ENCODE data around the gene CAND2.

Gene CAND2

DNA sequence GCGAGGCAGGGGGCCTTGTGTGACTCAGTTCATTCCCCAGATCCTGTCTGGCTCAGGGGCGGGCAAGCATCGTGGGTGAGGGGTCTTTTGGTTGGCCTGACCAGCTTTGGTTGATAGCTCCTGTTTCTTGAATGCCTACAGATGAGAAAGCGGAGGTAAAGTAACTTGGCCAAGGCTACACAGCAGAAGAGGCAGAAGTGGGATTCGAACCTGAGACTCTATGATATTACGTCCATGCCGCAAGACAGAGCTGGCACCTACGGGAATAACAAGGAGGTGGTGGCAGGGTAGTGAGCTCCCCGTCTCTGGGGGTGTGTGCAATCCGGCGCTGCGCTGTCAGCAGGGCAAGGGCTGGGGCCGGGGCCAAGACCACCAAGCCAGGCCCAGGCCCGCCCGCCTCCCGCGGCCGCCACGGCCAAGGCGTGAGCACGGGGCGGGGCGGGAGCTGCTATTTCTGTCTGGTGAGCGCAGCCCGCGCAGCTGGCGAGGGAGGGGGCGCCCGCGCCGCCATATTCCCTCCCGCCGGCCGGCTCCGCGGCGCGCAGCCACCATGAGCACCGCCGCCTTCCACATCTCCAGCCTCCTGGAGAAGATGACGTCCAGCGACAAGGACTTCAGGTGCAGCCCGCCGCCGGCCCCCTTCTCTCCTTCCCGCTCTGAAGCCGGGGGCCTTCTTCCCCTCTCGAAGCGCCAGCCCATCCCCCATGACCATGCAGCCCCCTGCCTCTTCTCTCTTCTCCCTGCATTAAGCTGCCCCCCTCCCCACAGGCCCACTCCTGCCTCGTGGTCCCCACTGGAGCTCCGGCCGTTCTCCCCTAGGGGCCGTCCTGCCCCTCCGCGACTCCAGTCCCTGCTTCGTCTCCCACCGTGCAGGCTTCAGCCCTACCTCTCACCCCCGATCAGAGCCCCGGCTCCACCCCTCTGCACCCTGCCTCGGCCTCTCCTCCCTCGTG, at the start of gene CAND2:
TSS of gene CAND2 (plus strand) at position 510 of the 953 bp plus-strand sequence. CDS start at position 551, 41 bp downstream.
- DNase-seq (ENCODE audit: low spot score), result peak; percentile 75

DNA sequence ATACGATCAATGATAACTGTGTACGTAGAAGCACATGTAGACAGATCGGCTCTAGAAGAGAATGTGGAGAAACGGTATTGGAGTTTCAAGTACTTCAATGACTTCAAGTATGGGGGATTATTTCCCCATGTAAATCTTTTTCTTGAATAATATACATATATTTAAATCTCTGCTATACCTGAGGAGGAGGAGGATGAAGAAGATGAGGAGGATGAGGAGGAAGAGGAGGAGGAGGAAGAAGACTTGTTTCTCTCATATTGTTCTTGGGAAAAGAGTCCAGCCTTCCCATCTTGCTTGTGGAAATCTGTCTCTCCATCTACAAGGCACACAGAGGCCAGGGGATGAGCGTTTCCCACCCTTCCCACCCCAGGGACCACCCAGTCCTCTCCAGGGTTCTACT, 48.0 kb upstream of the CAND2 start:
- no peak for DNase-seq (ENCODE audit: low spot score)

GRCh38 chr3:12750223-12750622, 46.3 kb upstream of the CAND2 start:
- peak; percentile 71 for DNase-seq (ENCODE audit: low spot score)

DNA sequence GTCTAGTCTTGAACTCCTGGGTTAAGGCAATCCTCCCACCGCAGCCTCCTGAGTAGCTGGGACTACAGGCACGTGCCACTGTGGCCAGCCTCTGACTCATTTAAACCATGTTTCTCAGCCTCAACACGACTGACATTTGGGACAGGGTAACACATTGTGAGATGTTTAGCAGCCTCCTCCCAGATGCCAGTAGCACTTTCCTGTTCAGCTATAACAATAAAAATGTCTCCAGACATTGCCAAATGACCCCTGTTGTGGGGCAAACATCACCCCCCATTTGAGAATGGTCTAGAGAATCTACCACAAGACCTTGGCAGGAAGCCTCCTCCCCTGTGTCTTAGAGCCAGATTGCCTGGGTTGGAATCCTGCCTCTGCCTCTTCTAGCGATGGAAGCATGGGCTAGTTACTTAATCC, 45.8 kb upstream of the CAND2 start:
- peak; percentile 52 for DNase-seq (ENCODE audit: low spot score)

GRCh38 chr3:12751571-12751970, 44.9 kb upstream of the CAND2 start:
- DNase-seq (ENCODE audit: low spot score), result no peak

GRCh38 chr3:12752102-12752501, 44.4 kb upstream of the CAND2 start:
- no peak for DNase-seq (ENCODE audit: low spot score)

DNA sequence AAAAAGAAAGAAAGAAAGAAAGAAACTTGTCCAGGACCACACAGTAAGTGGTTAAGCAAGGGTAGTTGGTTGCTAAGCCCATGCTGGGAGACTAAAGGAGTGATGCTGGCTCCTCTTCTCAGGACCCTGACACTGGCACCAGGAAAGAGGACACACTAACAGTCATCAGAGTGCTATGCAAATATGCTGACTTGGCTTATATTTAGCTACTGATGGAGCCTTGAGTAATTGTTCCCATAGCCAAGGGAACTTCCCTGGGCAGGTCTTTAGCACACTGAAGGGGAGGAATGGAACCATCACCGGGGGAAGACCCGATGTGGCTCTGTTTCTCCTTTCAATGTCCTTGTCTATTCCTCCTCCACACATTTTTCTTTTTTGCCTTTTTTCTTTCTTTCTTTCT, 43.7 kb upstream of the CAND2 start:
- no peak for DNase-seq (ENCODE audit: low spot score)

GRCh38 chr3:12753275-12754028, 43.0 kb upstream of the CAND2 start:
- no peak for DNase-seq (ENCODE audit: low spot score)

DNA sequence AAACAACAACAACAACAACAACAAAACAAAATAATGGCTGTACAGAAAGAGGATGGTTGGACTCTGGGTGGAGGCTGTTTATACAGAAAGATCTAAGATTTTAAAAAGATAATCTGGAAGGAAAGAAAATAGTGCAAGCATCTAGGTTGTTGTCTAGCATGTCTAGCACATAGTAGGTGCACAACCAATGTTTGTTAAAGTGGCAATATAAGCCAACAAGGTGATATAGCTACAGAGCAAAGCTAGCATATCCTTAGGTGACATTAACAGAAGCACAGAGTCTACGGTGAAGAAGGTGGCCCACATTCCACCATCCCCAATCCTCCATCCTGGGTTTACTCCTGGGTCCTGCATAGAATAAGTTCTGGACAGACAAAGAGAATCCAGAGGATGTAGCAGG, 42.2 kb upstream of the CAND2 start:
- DNase-seq (ENCODE audit: low spot score), result no peak

DNA sequence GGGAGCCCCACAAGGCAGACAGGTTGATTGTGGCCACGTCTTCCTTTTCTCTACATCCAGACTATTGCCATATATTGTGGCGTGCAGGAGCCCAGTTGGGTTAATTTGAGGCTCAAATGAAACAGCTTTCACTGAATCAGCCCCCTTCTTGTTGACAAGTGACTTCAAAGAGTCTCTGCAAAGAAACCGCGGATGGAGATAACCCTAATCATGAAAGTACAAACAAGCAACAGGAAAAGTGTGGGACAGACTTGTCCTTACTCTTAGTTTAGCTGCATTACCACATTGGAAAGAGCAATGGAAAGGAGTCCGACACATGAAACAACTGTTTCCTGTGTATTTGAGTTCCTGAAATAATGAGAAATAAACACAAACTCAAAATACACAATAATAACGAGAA, 40.7 kb upstream of the CAND2 start:
- no peak for DNase-seq (ENCODE audit: low spot score)

DNA sequence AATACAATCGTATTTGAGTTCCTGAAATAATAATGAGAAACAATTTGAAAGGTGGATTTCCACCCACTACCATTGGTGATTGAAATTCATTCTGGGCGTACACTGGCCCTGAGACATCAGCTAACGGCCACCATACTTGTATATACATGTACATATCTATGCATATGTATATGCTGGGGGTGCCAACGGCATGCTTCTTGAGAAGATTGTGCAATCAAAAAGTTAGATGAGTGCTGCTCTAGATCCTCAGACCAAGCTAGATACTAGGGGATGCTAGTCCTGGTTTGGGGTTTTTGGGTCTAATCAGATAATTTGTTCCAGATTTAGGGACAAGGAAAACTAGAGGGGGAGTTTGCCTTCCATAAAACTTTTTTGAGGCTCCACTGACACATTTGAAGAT, 40.3 kb upstream of the CAND2 start:
- no peak for DNase-seq (ENCODE audit: low spot score)

GRCh38 chr3:12756635-12757034, 39.8 kb upstream of the CAND2 start:
- DNase-seq (ENCODE audit: low spot score), result no peak

DNA sequence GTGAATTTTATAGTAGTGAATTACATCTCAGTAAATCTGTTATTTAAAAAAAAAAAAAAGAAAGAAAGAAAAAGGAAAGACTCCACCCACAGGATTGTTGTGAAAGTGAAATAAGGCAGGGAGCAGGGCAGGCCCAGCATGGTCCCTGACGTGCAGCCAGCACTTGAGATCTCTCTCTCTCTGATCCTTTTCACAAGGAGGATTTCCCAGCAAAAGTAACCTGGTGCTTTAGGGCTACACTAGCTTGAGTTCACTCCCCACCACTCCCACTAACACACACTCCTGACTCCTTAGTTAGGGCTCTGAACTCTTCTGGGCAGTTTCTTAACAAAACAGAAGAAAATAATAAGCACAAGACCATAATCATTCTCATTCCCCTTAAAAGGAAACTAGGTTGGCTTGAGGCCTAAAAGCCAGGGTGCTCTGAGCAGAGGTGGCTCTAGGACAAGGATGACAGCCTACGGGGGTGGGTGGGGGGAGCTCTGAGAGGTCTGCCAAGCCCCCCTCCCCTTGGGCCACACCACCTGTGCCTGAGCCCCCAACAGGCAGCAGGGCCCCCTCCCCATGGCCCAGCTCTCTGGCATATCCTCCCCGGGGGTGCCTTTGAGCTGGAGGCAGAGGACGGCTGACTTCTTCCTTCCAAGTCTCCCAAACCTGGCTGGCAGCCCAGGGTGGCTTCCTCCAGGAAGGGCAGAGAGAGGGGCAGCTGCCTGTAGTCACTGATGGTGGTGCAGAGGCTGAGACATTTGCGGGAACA, 38.3 kb upstream of the CAND2 start:
- peak; percentile 73 for DNase-seq (ENCODE audit: low spot score)

DNA sequence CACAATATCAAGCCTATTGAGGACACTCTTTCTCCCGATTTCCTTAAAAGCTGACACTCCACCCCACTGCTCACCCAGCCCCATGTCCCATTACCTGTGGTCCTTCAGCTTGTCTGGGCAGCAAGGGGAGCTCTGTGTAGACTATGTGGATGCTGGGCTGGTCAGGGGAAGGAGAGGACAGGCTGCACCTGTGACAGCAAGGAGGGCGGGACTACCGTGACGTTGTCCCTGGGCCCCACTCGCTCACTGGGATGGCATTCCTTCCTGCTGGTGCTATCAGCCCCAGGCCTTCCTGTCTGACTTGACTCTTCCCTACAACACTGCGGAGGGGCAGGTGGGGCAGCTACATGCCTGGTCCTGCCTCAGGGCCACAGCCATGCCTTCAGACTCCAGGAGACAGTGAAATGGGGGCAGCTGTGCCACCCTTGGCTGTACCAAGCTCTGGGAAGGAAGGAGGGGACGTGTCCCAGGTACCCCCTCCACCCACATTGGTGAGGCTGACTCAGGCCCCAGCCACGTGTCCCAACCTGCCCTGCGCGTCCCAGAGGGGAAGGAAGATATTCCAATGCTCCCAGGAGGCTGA, 37.3 kb upstream of the CAND2 start, which contains the start of gene TMEM40:
TSS of gene TMEM40 (minus strand) at position 163 of the 583 bp plus-strand sequence. CDS start 9,427 bp downstream, outside the sequence.
- no peak for DNase-seq (ENCODE audit: low spot score)

- no peak for DNase-seq (ENCODE audit: low spot score)
Measured at GRCh38 chr3:12759693-12760565, 36.6 kb upstream of the CAND2 start.

DNA sequence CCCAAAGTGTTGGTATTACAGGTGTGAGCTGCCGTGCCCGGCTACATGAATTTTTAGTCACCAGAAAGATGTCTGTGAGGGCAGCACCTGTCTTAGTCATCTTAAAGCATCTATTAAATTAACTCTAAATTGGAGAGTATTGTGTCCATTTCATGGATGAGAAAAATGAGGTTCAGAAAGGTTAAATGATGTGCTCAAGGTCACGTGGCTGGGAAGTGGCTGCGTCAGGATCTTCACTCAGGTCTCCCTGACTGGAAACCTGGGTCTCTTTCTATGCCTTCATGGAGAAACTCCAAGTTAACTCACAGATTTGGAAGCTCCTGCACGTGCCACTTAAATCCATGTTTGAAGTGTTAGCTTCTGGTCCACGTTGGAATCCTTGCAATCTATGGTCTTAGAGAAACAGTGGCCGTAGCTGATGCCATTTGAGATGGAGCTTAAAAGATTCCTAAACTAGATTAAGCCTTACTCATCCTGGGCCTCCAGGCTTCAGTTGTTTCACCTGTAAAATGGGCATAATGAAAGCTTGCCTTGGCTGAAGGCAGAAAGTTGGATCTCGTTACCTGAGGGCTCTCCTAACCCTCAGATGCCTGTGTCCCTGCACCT, 32.2 kb upstream of the CAND2 start:
- no peak for DNase-seq (ENCODE audit: low spot score)

GRCh38 chr3:12766541-12766940, 29.9 kb upstream of the CAND2 start:
- DNase-seq (ENCODE audit: low spot score), result peak; percentile 28

GRCh38 chr3:12768579-12769527, 27.6 kb upstream of the CAND2 start:
- no peak for DNase-seq (ENCODE audit: low spot score)

- no peak for DNase-seq (ENCODE audit: low spot score)
Measured at GRCh38 chr3:12769761-12770160, 26.7 kb upstream of the CAND2 start.
